Measurements from ENCODE around the gene NPM3.

DNA sequence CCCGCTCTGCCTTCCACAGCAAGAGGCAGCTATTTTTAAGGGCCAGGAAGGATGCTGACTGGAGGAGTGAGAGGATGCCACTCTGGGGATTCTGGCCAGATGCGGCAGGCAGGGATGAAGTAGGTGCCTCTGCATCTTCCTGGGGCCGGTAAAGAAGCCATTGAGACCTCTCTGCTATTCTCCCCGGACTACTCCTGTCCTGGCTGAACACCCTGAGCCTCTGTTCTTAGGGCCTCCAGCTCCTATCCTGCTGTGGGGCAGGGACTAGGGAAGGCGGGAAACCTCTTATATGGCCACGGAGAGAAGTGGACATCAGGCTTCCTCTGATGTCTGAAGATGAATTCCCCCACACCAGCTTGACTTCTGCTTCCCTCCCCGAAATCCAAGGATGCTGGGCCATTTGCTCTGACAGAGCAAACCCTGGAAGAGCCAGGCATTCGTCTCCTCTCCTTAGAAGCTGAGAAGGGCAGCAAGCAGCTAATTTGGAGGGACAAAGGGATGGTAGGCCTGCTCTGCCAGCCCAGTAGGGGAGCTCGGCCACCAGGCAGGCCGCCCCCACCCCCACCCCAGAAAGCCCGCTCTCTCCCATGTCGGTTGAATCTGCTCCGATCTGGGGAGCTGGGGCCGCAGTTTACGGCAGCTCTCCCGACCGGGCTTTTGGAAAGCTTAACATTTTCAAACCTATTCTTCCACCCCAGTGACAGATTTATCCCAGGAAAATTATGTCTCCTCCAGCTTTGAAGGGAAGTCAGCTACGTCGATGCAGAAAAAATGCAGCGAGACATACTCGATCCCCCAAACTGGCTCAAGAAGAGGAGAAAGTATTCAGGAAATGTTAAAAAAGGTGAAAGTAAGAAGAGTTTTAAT, 10.1 kb downstream of the NPM3 start:
- TF ChIP-seq, protein P1, sequence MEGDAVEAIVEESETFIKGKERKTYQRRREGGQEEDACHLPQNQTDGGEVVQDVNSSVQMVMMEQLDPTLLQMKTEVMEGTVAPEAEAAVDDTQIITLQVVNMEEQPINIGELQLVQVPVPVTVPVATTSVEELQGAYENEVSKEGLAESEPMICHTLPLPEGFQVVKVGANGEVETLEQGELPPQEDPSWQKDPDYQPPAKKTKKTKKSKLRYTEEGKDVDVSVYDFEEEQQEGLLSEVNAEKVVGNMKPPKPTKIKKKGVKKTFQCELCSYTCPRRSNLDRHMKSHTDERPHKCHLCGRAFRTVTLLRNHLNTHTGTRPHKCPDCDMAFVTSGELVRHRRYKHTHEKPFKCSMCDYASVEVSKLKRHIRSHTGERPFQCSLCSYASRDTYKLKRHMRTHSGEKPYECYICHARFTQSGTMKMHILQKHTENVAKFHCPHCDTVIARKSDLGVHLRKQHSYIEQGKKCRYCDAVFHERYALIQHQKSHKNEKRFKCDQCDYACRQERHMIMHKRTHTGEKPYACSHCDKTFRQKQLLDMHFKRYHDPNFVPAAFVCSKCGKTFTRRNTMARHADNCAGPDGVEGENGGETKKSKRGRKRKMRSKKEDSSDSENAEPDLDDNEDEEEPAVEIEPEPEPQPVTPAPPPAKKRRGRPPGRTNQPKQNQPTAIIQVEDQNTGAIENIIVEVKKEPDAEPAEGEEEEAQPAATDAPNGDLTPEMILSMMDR (IDR thresholded peaks at IDR 0.05), result no peak
- TF ChIP-seq POLR2AphosphoS5 (IDR thresholded peaks at IDR 0.05) (no peak), POLR2A (IDR thresholded peaks at IDR 0.05) (no peak)
